Embryonic facial prominence (tissue), 1 donor: ENCODE results near the gene ITPK1.

Experiments used
- DNase-seq: peaks from one replicate; pipeline ENCODE4 v3.0.0-alpha.2; 2016; ENCODE audit errors: extremely low spot score

The ITPK1 gene

GRCh38 chr14:93044556-93044955, 71.2 kb downstream of the ITPK1 start:
- DNase-seq: no peak

GRCh38 chr14:93044121-93044520, 71.6 kb downstream of the ITPK1 start:
- DNase-seq: no peak

GRCh38 chr14:93042968-93043940, 72.5 kb downstream of the ITPK1 start:
- DNase-seq: no peak

- DNase-seq: no peak
These were observed 73.9 kb downstream of the ITPK1 start for GRCh38 chr14:93041830-93042229.

GRCh38 chr14:93040982-93041381, 74.7 kb downstream of the ITPK1 start:
- DNase-seq: no peak

- no peak for DNase-seq
These were observed 75.3 kb downstream of the ITPK1 start for GRCh38 chr14:93040443-93040842.

- no peak for DNase-seq
These were observed 75.9 kb downstream of the ITPK1 start for GRCh38 chr14:93039649-93040315.

GRCh38 chr14:93037351-93037750, 78.4 kb downstream of the ITPK1 start:
- no peak for DNase-seq

- no peak for DNase-seq
These were observed 78.9 kb downstream of the ITPK1 start for GRCh38 chr14:93036652-93037345.

- no peak for DNase-seq
These were observed 79.6 kb downstream of the ITPK1 start for GRCh38 chr14:93035917-93036651.

- DNase-seq: no peak
These were observed 80.2 kb downstream of the ITPK1 start for GRCh38 chr14:93035585-93035916.

GRCh38 chr14:93034671-93034994, 81.1 kb downstream of the ITPK1 start:
- DNase-seq: no peak

- DNase-seq: no peak
These were observed 81.6 kb downstream of the ITPK1 start for GRCh38 chr14:93033983-93034670.

GRCh38 chr14:93033084-93033982, 82.4 kb downstream of the ITPK1 start:
- DNase-seq: no peak

GRCh38 chr14:93032421-93032936, 83.2 kb downstream of the ITPK1 start:
- no peak for DNase-seq

GRCh38 chr14:93031505-93032315, 84.0 kb downstream of the ITPK1 start:
- DNase-seq: no peak

GRCh38 chr14:93030761-93031160, 85.0 kb downstream of the ITPK1 start:
- no peak for DNase-seq

- DNase-seq: no peak
These were observed 85.7 kb downstream of the ITPK1 start for GRCh38 chr14:93029911-93030508.

GRCh38 chr14:93029417-93029816, 86.3 kb downstream of the ITPK1 start:
- no peak for DNase-seq
